Measurements from ENCODE around the gene KCNJ13.

DNA sequence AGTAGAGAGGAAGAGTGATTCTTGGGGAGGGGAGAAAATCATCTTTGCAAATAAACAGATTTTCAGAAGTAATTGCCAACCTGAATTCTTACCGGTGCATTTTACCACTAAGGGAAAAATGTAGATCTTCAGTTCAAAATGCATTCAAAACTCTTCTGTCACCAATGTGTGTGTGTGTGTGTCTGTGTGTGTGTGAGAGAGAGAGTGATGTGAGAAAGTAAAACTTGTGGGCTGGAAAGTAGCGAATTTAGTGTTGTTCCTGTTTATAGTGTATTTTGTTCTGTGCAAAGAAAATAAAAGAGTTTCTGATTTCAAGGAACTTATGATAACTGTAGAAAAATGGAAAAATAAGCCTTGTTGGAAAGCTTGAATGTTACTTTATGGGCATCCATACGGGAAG, 27.0 kb downstream of the KCNJ13 start:
- TF ChIP-seq EZH2 (IDR thresholded peaks at IDR 0.05) (no peak), POLR2AphosphoS5 (IDR thresholded peaks at IDR 0.05; ENCODE audit: borderline replicate concordance, low read depth, low read length) (no peak), FOXP2 (optimal IDR thresholded peaks at IDR 0.05; ENCODE audit: control extremely low read depth, extremely low read length, insufficient read depth) (no peak)

Measured in SK-N-MC (cell line).